ENCODE data around the gene STK10.
"Not testable (repeated sequence)": the region's sequence is repeated elsewhere in the genome, so short reads cannot be mapped to it uniquely, and the experiment has no call there.

DNA sequence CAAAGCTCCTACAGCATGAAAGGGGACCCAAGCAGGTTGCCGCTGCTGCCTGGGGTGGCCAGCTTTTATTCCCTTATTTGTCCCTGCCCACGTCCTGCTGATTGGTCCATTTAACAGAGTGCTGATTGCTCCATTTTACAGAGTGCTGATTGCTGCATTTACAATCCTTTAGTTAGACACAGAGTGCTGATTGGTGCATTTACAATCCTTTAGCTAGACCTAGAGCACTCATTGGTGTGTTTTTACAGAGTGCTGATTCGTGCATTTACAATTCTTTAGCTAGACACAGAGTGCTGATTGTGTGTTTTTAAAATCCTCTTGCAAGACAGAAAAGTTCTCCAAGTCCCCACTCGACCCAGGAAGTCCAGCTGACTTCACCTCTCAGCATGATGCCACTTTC is 9.8 kb upstream of the STK10 start:
- TF ChIP-seq, protein P1, sequence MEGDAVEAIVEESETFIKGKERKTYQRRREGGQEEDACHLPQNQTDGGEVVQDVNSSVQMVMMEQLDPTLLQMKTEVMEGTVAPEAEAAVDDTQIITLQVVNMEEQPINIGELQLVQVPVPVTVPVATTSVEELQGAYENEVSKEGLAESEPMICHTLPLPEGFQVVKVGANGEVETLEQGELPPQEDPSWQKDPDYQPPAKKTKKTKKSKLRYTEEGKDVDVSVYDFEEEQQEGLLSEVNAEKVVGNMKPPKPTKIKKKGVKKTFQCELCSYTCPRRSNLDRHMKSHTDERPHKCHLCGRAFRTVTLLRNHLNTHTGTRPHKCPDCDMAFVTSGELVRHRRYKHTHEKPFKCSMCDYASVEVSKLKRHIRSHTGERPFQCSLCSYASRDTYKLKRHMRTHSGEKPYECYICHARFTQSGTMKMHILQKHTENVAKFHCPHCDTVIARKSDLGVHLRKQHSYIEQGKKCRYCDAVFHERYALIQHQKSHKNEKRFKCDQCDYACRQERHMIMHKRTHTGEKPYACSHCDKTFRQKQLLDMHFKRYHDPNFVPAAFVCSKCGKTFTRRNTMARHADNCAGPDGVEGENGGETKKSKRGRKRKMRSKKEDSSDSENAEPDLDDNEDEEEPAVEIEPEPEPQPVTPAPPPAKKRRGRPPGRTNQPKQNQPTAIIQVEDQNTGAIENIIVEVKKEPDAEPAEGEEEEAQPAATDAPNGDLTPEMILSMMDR (IDR thresholded peaks at IDR 0.05; ENCODE audit: insufficient read depth, low read depth, low read length): not testable (repeated sequence)
- not testable (repeated sequence) for TF ChIP-seq EZH2 (IDR thresholded peaks at IDR 0.05; ENCODE audit: insufficient read depth, low read length)
